HTERT RPE-1 (cell line): ENCODE measurements around the gene QKI.
"Not testable (repeated sequence)": the region's sequence is repeated elsewhere in the genome, so short reads cannot be mapped to it uniquely, and the experiment has no call there.

Source experiments
- in situ Hi-C: fragments of 300-500 bp; cut with MboI; formaldehyde crosslinking; loops from 4 replicates; pipeline ENCODE4 v1.14.3; 2020; ENCODE audit warnings: low sequenced_read_pairs

Gene QKI

DNA sequence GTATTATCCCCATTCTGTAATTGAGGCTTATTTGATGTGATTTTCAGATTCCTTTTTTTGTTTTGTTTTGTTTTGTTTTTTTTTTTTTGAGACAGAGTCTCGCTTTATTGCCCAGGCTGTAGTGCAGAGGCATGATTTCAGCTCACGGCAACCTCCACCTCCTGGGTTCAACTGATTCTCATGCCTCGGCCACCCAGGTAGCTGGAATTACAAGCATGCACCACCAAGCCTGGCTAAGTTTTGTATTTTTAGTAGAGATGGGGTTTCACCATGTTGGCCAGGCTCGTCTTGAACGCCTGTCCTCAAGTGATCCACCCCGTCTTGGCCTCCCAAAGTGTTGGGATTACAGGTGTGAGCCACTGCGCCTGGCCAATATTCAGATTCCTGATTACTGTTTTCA, 62.4 kb downstream of the QKI start:
- in situ Hi-C loops, result not testable (repeated sequence)

GRCh38 chr6:163483107-163483506, 68.6 kb downstream of the QKI start:
- in situ Hi-C loops, result no loop called here

GRCh38 chr6:163485388-163485851, 70.9 kb downstream of the QKI start:
- in situ Hi-C loops, result no loop called here

- in situ Hi-C loops, result no loop called here
Measured at GRCh38 chr6:163486821-163487220, 72.3 kb downstream of the QKI start.

DNA sequence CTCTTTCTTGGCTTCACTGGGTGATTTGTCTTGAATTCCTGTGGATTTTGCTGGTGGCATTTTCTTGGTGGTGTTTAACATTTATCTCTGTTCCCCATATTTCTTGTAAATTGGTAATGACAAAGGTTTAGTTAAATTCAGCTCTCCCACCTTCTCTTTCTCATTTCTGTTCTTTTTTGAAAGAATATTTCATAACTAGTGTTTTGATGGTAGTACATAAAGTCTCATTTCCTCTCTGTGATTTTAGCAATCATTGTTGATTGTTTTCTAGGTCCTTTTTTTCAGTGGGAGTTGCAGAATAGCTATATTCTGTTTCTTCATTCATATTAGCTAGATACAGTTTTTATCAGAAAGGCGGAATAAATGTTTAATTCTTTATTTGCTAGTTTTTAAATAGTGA, 73.1 kb downstream of the QKI start:
- in situ Hi-C loops, result no loop called here

DNA sequence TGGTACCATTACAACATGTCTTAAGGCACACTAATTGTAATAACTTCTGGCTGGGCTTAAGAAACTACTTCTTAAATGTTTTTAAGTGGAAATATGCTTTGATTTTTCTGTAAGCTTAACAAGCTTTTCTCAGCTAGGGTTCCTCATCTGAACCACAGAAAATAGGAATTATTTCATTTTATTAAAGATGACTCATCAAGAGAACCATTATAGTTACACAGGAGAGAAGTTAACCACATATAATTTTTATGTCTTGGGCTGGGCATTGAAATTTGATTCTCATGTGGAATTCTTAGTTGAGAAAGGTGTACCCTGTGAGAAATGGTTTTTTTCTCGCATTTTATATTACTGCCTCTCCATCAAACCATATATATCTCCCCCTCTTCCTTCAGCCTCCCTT, 75.1 kb downstream of the QKI start:
- in situ Hi-C loops, result no loop called here

DNA sequence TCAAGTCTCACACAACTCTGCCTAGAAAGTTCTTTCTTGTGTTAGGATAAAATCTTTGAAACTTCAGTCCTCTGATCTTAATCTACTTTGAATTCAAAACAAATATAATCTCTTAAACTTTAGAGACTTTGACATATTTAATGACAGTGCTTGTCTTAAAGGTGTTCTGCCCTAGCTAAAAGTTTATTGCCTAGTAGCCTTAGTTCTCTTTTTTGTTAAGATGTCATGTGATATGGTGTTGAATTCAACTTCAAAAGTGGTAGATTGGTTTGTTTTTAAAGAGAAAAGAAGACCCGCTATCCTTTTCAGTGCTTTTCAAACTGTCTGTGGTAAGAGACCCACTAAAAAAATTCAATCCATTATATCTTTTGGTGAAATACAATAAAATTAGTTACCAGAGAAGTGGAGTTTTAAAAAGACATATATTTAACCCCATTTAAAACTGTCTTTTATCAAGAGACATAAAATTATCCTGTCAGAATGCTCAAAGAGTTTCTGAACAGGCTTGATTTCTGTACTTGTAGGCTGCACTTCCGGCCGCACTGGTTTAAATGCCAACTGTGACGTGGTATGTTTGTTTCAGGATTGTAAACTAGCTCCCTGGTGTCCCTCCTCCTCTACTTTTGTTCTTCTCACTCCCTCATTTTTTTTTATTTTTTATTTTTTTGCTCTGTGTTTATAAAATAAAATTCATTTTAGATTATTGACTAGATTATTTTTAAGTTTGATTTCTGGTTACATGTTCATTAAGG, 76.5 kb downstream of the QKI start:
- in situ Hi-C loops, result no loop called here

DNA sequence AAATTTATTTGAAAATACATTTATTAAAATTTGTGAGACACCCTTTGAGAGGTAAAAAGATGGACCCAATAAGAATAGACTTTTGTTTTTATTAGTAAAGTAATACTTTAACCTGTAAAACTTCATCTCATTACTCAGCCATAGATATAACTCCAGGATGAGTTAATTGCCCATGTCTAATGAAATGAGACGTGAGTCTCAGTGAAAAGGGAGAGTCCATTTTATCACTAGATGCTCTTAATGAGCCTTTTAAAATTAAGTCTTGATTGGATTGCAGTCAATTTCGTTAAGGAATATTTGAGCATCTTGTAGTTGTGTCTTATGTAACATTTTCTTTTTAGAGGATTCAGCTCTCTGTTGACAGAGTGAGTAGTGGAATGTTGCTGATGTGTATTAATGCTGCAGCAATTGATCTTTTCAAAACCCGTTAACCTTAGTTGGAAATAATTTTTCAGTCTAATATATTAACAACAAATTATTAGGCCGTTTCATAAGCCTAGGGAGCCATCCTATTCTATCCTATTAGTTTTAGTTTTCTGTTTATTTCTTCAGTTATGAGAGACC, 77.3 kb downstream of the QKI start:
- in situ Hi-C loops, result no loop called here

DNA sequence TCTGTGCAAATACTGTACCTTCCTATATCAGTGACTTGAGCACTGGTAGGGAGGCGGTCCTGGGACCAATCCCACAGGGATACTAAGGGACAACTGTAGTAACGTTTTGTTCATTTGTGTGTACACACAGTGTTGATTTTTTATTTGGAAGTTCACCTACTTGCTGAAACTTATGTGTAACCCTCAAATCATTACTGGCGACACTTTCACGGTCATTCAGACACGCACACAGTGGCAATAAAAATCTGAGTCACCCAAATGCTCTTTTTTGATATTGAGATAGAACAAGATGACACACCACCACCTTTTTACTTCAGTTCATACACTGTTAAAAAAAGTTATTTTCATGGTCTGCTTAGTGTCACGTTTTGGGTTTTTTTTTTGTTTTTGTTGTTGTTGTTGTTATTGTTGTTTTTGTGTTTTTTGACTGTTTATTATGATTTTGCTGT, 79.8 kb downstream of the QKI start:
- in situ Hi-C loops, result no loop called here

GRCh38 chr6:163496205-163496604, 81.7 kb downstream of the QKI start:
- in situ Hi-C loops, result no loop called here

- in situ Hi-C loops, result no loop called here
Measured at GRCh38 chr6:163500105-163500504, 85.6 kb downstream of the QKI start.

- in situ Hi-C loops, result no loop called here
Measured at GRCh38 chr6:163501026-163501425, 86.5 kb downstream of the QKI start.

GRCh38 chr6:163501439-163501838, 86.9 kb downstream of the QKI start:
- in situ Hi-C loops, result no loop called here

- in situ Hi-C loops, result no loop called here
Measured at GRCh38 chr6:163504984-163505640, 90.6 kb downstream of the QKI start.

- in situ Hi-C loops, result no loop called here
Measured at GRCh38 chr6:163507965-163508364, 93.4 kb downstream of the QKI start.

DNA sequence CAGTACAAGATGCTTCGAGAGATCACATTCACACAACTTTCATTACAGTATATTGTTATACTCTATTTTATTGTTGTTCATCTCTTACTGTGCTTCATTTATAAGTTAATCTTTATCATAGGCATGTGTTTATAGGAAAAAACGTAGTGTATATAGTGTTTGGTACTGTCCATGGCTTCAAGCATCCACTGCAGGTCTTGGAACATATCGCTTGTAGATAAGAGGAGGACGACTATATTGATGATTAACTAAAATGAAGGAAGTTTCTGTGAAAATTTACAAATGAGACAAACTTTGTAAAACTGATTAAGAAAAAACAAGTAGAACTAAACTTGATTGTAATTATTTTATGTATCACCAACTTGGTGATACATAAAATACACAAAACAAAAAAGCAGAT, 98.5 kb downstream of the QKI start:
- in situ Hi-C loops, result no loop called here

GRCh38 chr6:163513570-163514166, 99.2 kb downstream of the QKI start:
- in situ Hi-C loops, result no loop called here

- in situ Hi-C loops, result no loop called here
Measured at GRCh38 chr6:163516908-163517307, 102.4 kb downstream of the QKI start.

DNA sequence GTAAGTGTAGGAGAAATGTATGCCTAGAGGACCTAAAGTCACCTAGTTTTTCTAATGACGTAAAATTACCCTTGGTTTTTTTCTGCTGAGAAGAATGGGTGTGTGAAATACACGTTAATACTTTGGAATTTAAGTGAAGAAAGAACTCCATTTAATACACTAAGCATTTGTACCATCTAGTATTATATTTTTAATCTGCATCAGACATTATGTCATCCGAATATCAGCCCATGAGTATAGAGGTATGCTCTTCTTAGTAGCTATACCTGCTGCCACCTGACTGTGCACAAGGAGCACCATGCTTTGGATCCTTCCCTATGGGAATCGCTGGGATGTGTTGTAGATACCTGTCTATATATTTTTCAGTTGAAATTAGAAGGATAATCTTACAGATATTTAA, 106.4 kb downstream of the QKI start:
- in situ Hi-C loops, result no loop called here

DNA sequence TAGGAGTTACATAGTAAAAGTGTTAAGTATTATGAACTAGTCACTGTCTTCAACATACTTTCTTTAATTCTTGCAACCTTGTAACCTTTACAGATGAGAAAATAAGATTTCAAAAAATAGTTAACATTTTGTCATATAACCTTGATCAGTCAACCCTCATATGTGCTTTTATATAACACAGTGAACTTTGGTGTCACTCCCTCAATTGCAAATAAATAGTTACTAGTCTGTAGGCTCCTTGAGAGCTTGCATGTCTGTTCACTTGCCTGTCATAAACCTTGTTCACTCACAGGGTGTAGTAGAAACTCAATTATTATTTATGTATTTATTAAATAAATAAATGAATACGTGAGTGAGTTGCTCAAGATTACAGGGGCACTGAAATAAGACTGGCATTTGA, 107.5 kb downstream of the QKI start:
- in situ Hi-C loops, result no loop called here

- in situ Hi-C loops, result no loop called here
Measured at GRCh38 chr6:163525926-163526325, 111.4 kb downstream of the QKI start.

- in situ Hi-C loops, result no loop called here
Measured at GRCh38 chr6:163526346-163526745, 111.8 kb downstream of the QKI start.
